CD14-positive monocyte (primary cell): ENCODE measurements around the gene CHMP2B. TPM values are rescaled to one million over a fixed set of nuclear protein-coding genes. Genes with fewer than 3 reads are reported as not detected.

ENCODE experiments used
- DNase-seq, 3 donors: peaks; one replicate each; pipeline ENCODE4 v3.0.0-alpha.2; 2011 to 2022
- H2AFZ ChIP-seq: 2 replicates; pipeline ENCODE4 v1.6.0; 2012; ENCODE audit warnings: mild to moderate bottlenecking, low read depth, low read length, inconsistent platforms; ENCODE audit not compliant: insufficient read depth, poor library complexity, severe bottlenecking
- H3K27ac ChIP-seq, 2 donors: 1 replicate in 1 of 2; 2 replicates in 1 of 2; pipeline ENCODE4 v1.5.1; 2012 to 2013; ENCODE audit warnings: low read length in 2 of 2, control low read depth in 1 of 2, inconsistent platforms in 1 of 2, low read depth in 1 of 2, mild to moderate bottlenecking in 1 of 2
- H3K27me3 ChIP-seq, 2 donors: one replicate each; pipeline versions ENCODE4 v1.6.0 to v1.6.1; 2011 to 2013; ENCODE audit warnings: low read length in 2 of 2; ENCODE audit not compliant: control insufficient read depth in 2 of 2, insufficient read depth in 2 of 2
- H3K36me3 ChIP-seq, 2 donors: replicated peaks in 1 of 2; 1 replicate in 1 of 2; 2 replicates in 1 of 2; pipeline versions ENCODE4 v1.5.1 to v1.6.1; 2012 to 2013; ENCODE audit warnings: low read length in 2 of 2, control low read depth in 1 of 2, inconsistent platforms in 1 of 2, mild to moderate bottlenecking in 1 of 2; ENCODE audit not compliant: insufficient read depth in 2 of 2, control insufficient read depth in 1 of 2
- H3K4me1 ChIP-seq, 2 donors: 1 replicate in 1 of 2; 2 replicates in 1 of 2; pipeline versions ENCODE4 v1.5.1 to v1.6.1; 2012 to 2013; ENCODE audit warnings: low read length in 2 of 2, control low read depth in 1 of 2, inconsistent platforms in 1 of 2, mild to moderate bottlenecking in 1 of 2, moderate library complexity in 1 of 2; ENCODE audit not compliant: insufficient read depth in 2 of 2, control insufficient read depth in 1 of 2
- H3K4me2 ChIP-seq: replicated peaks from 2 replicates; pipeline ENCODE3; 2012; ENCODE audit warnings: low read length, moderate library complexity, mild to moderate bottlenecking; ENCODE audit not compliant: poor library complexity, severe bottlenecking; ENCODE audit errors: extremely low read depth
- H3K4me3 ChIP-seq, 3 experiments: fragments of 200-600 bp in 1 of 3; sonication (generic) in 1 of 3; replicated peaks in 1 of 3; 1 replicate in 2 of 3; 2 replicates in 1 of 3; pipeline ENCODE4 v1.5.1; 2011 to 2013; ENCODE audit warnings: low read length in 3 of 3, mild to moderate bottlenecking in 3 of 3, control low read depth in 2 of 3, low read depth in 2 of 3, inconsistent platforms in 1 of 3, moderate library complexity in 1 of 3
- H3K79me2 ChIP-seq: 2 replicates; pipeline ENCODE4 v1.6.0; 2012; ENCODE audit warnings: mild to moderate bottlenecking, control low read depth, inconsistent platforms, low read length, moderate library complexity; ENCODE audit not compliant: insufficient read depth
- H3K9ac ChIP-seq: 2 replicates; pipeline ENCODE4 v1.6.0; 2017; ENCODE audit warnings: low read length, mild to moderate bottlenecking; ENCODE audit not compliant: insufficient read depth, poor library complexity, severe bottlenecking
- H3K9me3 ChIP-seq, 2 donors: replicated peaks in 1 of 2; 1 replicate in 1 of 2; 2 replicates in 1 of 2; pipeline versions ENCODE4 v1.5.1 to v1.6.1; 2012 to 2013; ENCODE audit warnings: low read length in 2 of 2, control low read depth in 1 of 2; ENCODE audit not compliant: control insufficient read depth in 1 of 2, insufficient read depth in 1 of 2
- H4K20me1 ChIP-seq: 2 replicates; pipeline ENCODE4 v1.6.0; 2012; ENCODE audit warnings: mild to moderate bottlenecking, low read length, control low read depth, moderate library complexity; ENCODE audit not compliant: insufficient read depth
- H3K27ac Mint-ChIP-seq, 7 donors: one replicate each; pipeline ENCODE4 v1.8.0; 2020; ENCODE audit warnings: mild to moderate bottlenecking in 7 of 7, mixed read lengths in 7 of 7, moderate library complexity in 6 of 7, inconsistent platforms in 2 of 7
- H3K27me3 Mint-ChIP-seq, 3 donors: one replicate each; pipeline ENCODE4 v1.8.0; 2021 to 2022; ENCODE audit warnings: low read depth in 3 of 3, mild to moderate bottlenecking in 3 of 3, mixed read lengths in 3 of 3, moderate library complexity in 3 of 3, inconsistent platforms in 1 of 3
- H3K36me3 Mint-ChIP-seq, 2 donors: one replicate each; pipeline ENCODE4 v1.8.0; 2020; ENCODE audit warnings: mixed read lengths in 2 of 2, inconsistent platforms in 1 of 2, mild to moderate bottlenecking in 1 of 2
- H3K4me1 Mint-ChIP-seq: one replicate; pipeline ENCODE4 v1.8.0; 2020; ENCODE audit warnings: mild to moderate bottlenecking, mixed read lengths
- H3K4me3 Mint-ChIP-seq, 2 donors: one replicate each; pipeline ENCODE4 v1.8.0; 2020; ENCODE audit warnings: mild to moderate bottlenecking in 2 of 2, mixed read lengths in 2 of 2, moderate library complexity in 1 of 2
- H3K9me3 Mint-ChIP-seq, 7 donors: one replicate each; pipeline ENCODE4 v1.8.0; 2020 to 2022; ENCODE audit warnings: mixed read lengths in 7 of 7, mild to moderate bottlenecking in 6 of 7, moderate library complexity in 6 of 7, inconsistent platforms in 2 of 7
- CTCF ChIP-seq: fragments of 200-600 bp; IDR thresholded peaks from one replicate; pipeline ENCODE4 v1.8.0; 2022; ENCODE audit warnings: antibody characterized with exemption, mild to moderate bottlenecking
- WGBS: methylation state at CpG from one replicate; pipeline ENCODE4 v1.1.5; 2013; ENCODE audit warnings: missing lambda C conversion rate; ENCODE audit not compliant: insufficient coverage; 5-methylcytosine and 5-hydroxymethylcytosine counted together
- intact Hi-C, 2 donors: fragments of 100-400 bp; cut with micrococcal nuclease; formaldehyde crosslinking; loops; one replicate each; pipeline versions ENCODE4 v1.15.0 to v1.15.1; 2023
- polyA plus RNA-seq, 3 donors: library from polyadenylated mRNA; depleted of rRNA in 1 of 3; unstranded in 2 of 3; stranded (reverse) in 1 of 3; fragments of 300-500 nt in 2 of 3; fragments of >200 nt in 1 of 3; fragmentation: Illumina TruSeq in 2 of 3; gene quantifications; 1 replicate in 2 of 3; 2 replicates in 1 of 3; pipeline ENCODE4 v1.2.3, GENCODE V29; 2012 to 2021

CHMP2B gene
- polyA plus RNA-seq, 3 donors = 20.2 to 67.9 (median 62.1) TPM

GRCh38 chr3:87228316-87228715 is 1.2 kb downstream of the CHMP2B start:
- Histone ChIP-seq H3K36me3 (no peaks in the 10 kb centered on the region), H3K79me2 (peaks cover 62% of the 10 kb centered on the region), H3K9ac (no peak overlapping the region), H2AFZ (no peak overlapping the region), H4K20me1 (peaks cover 26% of the 10 kb centered on the region), H3K4me1 (peaks cover 13 to 22% of the 10 kb centered on the region in 2 donors), H3K9me3 (no peaks in the 10 kb centered on the region), H3K4me3 (peak overlapping the region in 2 of 3 experiments; percentile 83 to 91), H3K4me2 (peak overlapping the region; percentile 88), H3K27me3 (no peaks in the 10 kb centered on the region), H3K27ac (no peak overlapping the region)
- intact Hi-C loops = no loop called here
- peaks cover 6 to 7% of the 10 kb centered on the region in 2 donors for H3K36me3 Mint-ChIP-seq
- peak overlapping the region in 1 of 7 donors; percentile 99 for H3K27ac Mint-ChIP-seq
- DNase-seq = no peak
- no peaks in the 10 kb centered on the region for H3K9me3 Mint-ChIP-seq
- peaks cover 4 to 8% (median 5%) of the 10 kb centered on the region in 3 donors for H3K27me3 Mint-ChIP-seq
- peaks cover 30% of the 10 kb centered on the region for H3K4me1 Mint-ChIP-seq
- no CpG with 5 or more reads among the region's 1 CpG for whole genome bisulfite sequencing
- peak overlapping the region; percentile 94 to 98 for H3K4me3 Mint-ChIP-seq
- no peak for TF ChIP-seq CTCF

GRCh38 chr3:87229113-87229512 is 2.0 kb downstream of the CHMP2B start:
- Mint-ChIP-seq H3K9me3 (no peaks in the 10 kb centered on the region), H3K27ac (no peak overlapping the region), H3K36me3 (peaks cover 6 to 9% of the 10 kb centered on the region in 2 donors), H3K4me3 (peak overlapping the region in 1 of 2 donors; percentile 98), H3K27me3 (peaks cover 3 to 6% (median 5%) of the 10 kb centered on the region in 3 donors), H3K4me1 (peaks cover 32% of the 10 kb centered on the region)
- TF ChIP-seq CTCF = no peak
- Histone ChIP-seq H3K79me2 (peaks cover 70% of the 10 kb centered on the region), H3K4me2 (peak overlapping the region; percentile 88), H4K20me1 (peaks cover 34% of the 10 kb centered on the region), H3K4me3 (peak overlapping the region in 1 of 3 experiments; percentile 91), H3K27ac (no peak overlapping the region), H3K27me3 (no peaks in the 10 kb centered on the region), H3K9ac (no peak overlapping the region), H3K4me1 (peaks cover 13 to 22% of the 10 kb centered on the region in 2 donors), H2AFZ (no peak overlapping the region), H3K9me3 (no peaks in the 10 kb centered on the region), H3K36me3 (no peaks in the 10 kb centered on the region)
- no CpG with 5 or more reads among the region's 1 CpG for WGBS
- intact Hi-C loops = no loop called here
- no peak for DNase-seq
